HG03103 (cell line): ENCODE results near the gene REG1A.

ENCODE experiments used
- ATAC-seq: cut with Tn5 transposase; IDR thresholded peaks from one replicate; pipeline ENCODE4 v1.9.1; 2021; ENCODE audit warnings: low read depth; ENCODE audit not compliant: unreplicated experiment

Gene REG1A, protein sequence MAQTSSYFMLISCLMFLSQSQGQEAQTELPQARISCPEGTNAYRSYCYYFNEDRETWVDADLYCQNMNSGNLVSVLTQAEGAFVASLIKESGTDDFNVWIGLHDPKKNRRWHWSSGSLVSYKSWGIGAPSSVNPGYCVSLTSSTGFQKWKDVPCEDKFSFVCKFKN

DNA sequence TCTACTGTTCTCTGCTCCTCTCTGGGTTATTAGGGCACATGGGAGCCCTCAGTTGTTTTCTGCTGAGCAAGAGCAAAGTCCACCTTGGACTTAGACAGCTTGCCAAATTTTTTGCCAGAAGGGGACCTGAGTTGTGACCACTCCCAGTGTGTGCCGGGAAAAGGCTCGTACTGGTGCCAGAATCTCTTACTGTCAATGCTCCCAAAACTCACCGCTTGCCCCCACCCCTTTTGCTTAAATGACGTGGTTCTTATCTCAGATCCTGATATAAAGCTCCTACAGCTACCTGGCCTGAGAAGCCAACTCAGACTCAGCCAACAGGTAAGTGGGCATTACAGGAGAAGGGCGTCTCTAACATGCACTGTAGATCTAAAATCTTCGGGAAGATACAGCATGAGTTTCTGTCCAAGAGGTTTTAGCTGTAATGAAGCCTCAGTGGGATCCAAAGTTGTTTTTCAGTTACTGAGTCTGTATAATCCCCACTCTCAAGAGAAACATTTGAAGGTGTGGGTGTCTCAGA, at the start of gene REG1A:
REG1A (plus strand) TSS at position 295 of the 520 bp plus-strand sequence. CDS start 374 bp downstream, outside the sequence.
- ATAC-seq = no peak

DNA sequence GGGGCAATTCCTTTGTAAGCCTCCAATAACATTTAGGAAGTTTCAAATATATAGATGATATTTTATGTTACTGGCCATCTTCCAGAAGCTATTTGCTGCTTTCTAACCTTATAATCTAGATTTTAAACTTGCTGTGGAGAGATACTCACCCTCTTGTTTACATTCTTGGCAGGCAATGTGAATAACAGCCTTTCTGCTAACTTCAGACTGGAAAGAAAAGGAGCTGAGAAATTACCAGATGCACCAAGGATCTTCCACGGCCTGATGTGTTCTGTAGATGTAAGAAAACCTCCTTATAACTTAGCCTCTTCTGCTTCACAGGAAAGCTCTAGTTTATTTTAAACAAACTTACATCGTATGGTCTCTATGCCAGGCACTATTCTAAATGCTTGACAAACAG, 49.2 kb upstream of the REG1A start:
- ATAC-seq = no peak

DNA sequence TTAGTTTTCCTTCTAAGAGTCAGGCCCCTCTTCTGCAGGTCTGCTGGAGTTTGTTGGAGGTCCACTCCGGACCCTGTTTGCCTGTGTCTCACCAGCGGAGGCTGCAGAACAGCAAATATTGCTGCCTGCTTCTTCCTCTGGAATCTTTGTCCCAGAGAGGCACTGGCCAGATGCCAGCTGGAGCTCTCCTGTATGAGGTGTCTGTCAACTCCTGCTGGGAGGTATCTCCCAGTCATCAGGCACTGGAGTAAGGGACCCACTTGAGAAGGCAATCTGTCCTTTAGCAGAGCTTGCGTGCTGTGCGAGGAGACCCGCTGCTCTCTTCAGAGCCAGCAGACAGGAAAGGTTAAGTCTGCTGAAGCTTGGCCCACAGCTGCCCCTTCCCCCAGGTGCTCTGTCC, 37.3 kb upstream of the REG1A start:
- ATAC-seq = no peak

DNA sequence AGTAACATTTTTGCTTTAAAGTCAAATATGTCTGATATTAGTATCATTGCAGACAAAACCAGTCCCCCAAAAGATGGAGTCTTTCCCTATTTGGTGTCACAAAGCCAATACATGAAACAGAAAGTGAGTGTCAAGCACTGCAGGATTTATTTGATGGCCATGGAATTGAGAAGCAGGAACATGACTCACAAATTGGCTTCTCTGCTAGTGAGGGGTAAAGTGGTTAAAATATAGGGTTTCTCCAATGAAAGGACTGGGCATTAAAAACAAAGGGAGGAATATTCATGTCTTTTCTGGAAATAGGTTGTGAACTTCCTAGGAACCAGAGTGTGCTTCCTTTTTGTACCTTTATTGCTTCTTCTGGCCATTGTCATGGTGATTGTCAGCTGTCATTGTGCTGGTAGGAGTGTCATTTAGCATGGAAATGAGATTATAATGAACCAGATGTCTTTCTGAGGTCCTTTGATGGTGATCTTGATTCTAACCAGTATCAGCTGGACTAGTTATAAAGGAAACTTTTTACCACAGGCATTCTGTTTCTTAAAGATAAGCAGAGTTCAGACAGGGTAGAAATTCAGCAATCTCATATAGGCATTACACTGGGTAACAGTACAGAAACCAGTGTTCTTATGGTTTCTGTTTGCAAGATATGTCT, 36.6 kb upstream of the REG1A start:
- ATAC-seq = no peak

DNA sequence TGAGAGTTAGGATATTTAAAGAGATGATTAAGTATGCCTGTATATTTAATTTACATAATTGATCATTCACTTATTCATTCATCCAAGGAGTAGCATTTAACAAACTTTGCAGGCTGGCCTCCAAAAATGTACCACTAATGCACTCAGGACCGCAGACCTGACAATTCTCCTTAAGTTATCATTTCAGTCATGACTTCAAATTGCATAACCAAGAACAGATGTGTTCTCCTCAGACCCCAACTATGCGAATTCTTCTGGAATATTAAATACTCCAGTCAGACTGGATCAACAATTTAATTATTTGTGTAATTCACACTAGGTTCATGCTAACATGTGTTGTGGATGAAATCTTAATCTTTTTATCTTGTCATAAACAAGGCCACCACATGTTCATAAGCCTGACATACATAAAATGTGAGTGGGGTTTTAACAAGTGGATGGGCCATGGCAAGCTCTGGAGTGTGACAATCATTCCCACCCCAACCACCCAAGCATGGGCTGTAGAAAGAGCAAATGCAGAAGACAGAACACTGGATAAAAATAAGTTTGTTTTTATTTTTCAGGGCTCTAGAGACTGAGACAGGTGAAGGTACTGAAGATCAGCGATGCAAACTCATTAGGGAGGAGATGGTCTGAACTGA, 35.7 kb upstream of the REG1A start:
- no peak for ATAC-seq

DNA sequence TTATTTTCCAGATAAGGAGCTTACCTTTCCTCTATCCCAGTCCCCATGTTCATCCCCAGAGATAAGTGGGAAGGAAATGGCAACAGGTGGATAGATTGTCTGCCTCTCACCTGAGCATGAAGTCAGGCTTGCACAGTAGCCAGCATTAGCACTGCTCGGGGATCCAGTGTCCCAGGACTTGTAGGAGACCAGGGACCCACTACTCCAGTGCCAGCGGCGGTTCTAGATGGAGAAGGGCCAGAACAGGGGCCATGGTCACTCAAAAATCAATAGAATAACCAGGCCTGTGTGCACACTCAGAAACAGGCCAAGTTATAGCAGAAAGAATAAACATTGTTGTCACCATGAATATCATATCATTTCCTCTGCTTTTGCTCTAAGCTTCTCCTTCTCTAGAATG, 34.9 kb upstream of the REG1A start:
- ATAC-seq = no peak

DNA sequence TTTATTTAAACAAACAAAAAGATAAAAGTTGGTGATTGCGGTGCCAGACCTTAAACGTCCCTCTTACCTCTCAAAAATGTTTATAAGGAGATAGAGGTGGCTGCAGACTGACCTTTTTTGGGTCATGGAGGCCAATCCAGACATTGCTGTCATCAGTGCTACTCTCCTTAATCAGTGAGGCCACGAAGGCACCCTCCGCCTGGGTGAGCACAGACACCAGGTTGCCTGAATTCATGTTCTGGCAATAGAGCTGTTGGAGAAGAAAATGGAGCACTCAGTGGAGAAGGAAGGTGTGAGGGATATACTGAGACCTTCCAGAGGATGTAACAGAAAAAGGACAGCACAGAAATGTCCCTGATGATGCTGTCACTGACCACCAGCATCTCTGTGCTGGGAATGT, 34.0 kb upstream of the REG1A start:
- no peak for ATAC-seq

DNA sequence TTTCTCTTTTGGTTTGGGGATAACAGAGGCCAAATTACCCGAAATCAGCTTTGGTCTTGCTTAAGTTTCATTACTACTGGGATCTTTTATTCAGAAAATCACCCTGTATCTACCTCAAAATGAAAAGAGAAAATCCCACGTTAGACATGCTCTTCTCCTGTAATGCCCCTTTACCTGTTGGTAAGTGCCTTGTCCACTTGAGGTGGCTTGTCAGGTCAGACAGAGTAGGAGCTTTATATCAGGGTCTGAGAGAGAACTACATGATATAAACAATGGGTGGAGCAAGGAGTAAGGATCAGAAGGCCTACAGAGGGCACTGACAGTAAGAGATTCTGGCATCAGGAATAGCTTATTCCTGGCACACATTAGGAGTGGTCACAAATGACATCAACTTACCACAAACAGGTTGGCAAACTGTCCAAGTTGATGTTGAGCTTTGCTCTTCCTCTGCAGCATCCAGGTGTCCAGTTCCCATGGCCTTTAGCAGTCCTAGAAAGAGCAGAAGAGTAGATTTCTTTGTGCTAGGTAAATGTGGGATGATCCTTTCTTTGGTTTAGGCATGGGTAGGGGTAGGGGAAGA, 32.4 kb upstream of the REG1A start, which contains the start of gene REG1B:
REG1B (minus strand) TSS at position 209 of the 580 bp plus-strand sequence. CDS start 381 bp downstream, outside the sequence.
- ATAC-seq = no peak

DNA sequence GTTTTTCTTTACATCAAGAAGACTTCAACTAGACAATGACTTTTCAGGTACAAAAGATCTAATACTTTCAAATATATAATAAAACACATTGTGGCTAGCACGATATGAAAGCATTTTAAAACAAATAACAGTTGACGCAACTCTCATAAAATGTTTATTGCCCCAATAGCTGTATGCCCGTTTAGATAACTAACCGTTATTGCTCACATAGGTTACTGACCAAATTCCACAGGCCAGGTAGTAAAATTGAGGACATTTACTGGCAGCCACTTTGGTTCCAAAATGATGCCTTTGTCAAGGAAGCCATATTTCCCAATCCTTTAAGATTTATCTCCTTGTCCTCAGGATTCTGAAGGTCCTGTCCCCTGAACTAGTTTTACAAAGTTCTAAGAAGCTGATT, 29.6 kb upstream of the REG1A start:
- ATAC-seq = no peak

DNA sequence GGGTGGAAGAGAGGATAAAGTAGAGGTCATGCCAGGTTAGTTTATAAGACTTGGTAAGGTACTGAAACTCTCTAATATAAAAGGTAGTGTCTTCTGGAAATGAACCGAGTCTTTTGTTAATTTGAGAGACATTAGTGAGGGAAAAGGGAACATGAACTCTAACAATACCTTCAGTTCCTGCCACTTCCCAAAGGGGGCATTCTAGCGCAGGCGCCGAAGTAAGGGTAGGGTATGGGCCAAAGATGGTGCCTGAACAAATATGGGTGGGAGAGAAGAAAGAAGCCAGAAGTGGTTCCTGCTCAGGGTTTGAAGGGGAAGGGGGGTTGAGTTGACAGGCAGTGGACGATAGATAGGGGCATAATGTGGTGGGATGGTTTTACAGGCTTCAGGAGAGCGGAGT, 22.4 kb upstream of the REG1A start:
- ATAC-seq = no peak

DNA sequence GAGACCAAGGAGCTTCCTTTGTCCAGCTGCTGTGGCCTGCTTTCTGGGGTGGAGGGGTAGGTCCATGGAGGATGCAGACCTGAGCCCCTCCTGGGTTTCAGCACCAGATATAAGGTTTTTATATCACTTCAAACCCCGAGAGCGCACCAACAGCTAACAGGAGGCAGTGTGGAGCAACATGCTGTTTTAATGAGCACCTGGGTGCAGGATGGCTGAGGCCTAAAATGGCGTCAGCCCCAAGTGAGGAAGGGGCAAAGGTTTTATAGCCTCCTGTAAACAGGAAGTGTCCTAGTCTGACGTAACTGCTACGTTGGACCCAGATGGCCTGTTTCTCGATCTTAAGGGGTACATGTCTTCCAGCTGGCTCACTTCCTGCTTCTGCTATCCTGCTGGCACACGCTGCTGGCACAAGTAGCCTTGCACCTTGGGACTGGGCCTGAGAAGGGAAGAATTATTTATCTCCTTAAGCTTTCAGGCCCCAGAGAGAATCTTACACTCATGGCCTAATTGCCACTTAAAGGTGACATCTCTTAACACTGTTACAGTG, 21.1 kb upstream of the REG1A start:
- ATAC-seq = no peak

DNA sequence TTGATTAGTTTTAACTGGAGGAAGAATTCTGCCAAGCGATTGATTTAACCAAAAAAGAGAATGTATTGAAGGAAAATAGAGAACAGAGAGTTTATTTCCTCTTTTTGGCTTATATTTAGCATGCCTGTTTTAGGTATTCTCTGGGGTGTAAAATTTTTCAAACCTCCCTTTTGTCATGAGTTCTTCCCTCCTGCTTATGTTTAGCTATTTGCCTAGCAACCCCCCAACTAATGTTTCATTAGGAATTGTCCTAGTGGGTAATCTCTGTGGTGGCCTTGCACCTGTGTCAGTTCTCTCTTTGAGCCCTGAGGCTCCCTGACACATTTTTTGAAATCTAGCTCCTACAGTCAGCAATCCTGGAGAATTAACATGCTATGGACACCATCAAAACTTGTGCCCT, 20.0 kb upstream of the REG1A start:
- ATAC-seq = no peak

DNA sequence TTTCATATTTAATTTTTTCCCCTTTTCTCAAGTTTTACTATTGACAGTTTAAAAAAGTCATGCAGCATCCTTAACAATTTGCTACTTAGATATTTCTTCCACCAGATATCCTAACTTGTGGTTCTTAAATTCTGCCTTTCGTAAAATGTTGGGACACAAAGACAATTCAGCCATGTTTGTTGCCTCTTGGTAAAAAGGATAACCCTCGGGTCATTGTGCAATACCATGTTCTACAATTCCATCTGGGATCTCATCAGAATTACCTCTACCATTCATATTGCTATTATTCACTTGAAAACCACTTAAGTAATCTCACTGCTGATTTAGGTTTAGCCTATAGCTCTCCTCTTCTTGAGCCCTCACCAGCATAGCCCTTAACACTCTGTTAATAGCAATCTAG, 19.3 kb upstream of the REG1A start:
- ATAC-seq = no peak

DNA sequence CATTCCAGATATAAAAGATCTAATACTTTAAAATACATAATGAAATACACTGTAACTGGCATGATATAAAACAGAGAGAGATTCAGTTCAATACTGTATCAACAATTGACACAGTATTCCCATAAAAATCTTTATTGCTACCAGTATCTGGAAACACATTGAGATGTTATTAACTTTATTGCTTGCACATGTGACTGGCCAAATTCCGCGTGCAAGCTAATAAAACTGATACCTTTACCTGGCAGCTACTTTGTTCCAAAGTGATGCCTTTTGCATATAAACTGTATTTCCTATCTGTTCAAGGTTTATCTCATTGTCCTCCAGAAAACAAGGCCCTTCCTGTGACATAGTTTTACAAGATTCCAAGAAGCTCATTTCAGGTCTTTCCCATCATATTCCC, 17.1 kb upstream of the REG1A start:
- ATAC-seq = no peak

DNA sequence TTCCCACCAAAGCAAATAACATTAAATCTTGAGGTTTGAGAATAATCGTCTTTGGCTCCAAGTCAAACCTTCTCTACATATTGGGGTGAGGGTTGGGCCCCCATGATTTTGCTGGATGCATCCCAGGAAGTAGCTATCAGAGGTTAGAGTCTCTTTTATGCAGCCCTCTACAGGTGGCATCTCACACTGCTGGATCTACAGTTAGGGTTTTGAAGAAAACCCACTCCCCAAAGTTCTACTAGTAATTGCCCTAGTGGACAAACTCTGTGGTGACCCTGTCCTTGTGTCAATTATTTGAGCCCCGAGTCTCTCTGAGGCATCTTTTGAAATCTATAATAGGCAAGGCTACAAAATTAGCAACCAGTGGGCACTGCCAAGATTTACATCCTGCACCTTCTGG, 15.0 kb upstream of the REG1A start:
- no peak for ATAC-seq

DNA sequence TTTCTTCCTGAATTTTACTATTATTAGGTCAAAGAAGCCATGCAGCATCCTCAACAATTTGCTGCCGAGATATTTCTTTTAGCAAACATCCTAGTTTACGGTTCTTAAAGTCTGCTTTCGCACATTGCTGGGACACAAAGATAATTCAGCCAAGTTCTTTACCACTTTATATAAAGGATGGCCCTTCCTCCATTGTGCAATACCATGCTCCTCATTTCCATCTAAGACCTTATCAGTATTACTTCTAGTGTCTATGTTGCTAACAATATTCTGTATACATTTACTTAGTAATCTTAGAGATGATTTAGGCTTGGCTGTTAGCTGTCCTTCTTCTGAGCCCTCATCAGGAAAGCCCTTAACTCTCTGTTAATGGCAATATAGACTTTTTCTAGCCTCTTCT, 8.0 kb upstream of the REG1A start:
- no peak for ATAC-seq

DNA sequence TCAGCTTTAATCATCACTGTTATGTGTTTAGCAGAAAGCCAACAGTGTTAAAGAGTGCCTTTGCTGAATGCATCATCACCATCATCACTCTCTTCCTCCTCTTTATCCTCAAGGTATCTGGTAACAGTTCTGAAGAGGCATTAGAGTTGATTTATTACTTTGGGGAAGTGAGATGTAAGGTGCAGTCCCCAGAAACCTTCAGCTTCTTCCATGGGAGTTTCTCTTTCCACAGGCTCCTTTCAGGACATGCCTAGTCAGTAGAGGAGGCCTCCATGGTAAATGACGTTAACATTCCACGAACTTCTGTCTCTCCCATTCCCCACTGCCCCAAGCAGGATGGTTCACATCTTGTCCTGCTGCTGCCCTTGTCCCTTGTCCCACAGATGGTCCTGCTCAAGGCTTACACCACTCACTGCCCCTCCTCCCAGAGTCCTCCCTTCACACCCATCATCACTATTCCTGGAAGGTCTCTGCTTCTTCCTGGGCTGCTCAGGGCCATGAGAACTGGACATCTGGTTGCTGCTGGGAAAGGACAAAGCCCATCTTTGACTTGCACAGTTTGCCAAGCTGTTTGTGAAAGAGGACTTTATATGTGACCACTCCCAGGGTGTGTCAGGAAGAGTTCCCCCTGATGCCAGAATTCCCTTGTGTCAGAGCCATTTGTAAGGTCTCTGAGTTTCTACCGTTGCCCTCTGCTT, 5.3 kb upstream of the REG1A start:
- no peak for ATAC-seq

DNA sequence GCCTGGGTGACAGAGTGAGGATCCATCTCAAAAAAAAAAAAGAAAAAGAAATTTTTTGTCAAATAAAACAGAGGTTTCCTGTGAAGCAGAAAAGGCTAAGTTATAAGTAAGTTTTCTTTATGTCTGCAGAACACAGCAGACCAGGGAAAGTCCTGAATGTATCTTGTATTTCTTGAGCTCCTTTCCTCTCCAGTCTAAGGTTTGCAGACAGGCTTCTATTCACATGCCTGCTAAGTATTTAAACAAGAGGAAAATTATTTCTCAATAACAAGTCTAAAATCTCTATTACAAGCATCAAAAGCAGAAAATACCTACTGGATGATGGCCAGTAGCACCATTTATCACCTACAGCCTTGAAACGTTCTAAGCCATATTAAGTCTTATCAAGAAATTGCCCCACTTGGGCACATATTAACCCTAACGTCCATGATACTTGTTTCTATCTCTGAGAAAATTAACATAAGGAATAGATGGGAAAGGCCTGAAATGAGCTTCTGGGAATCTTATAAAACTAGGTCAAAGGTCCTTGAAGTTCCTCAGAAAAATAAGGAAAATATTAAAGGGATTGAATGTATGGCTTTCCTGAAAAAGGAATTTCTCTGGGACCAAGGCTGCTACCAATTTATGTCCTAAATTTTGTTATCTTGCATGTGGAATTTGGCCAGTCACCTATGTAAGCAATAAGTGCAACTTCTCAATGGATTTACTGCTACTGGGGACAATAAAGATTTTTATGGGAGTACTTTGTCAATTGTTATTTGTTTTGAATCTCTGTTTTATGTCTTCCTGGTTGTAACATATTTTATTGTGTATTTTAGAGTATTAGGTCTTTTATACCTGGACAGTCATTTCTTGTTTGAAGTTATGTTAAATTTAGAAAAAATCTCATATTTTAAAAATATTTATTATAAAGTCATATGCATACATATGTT, 3.0 kb upstream of the REG1A start:
- no peak for ATAC-seq

DNA sequence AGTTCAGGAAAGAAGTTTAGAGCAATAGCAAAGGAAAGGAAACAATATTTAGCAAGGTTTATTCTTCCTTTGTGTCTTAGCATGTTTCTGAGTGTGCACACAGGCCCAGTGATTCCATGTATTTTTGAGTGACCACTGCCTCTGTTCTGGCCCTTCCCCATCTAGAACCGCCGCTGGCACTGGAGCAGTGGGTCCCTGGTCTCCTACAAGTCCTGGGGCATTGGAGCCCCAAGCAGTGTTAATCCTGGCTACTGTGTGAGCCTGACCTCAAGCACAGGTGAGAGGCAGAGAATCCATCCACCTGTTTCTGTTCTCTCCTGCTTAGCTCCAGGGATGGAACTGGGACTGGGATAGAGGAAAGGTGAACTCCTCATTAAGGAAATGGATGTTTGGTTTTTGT, 2.4 kb downstream of the REG1A start:
- ATAC-seq = no peak
